HL-60 (cell line): ENCODE data around the gene IGFBP2.

ENCODE experiments used
- CTCF ChIP-seq: IDR thresholded peaks from one replicate; pipeline ENCODE4 v1.5.1; 2011; ENCODE audit warnings: low read length, control low read depth, inconsistent platforms; ENCODE audit not compliant: insufficient read depth
- POLR2AphosphoS5 ChIP-seq: IDR thresholded peaks from 2 replicates; pipeline ENCODE4 v1.6.1; 2012; ENCODE audit warnings: low read depth
- TF ChIP-seq, protein P1 (sequence below): IDR thresholded peaks from 2 replicates; pipeline ENCODE4 v1.6.1; 2012; ENCODE audit warnings: low read depth; ENCODE audit not compliant: insufficient replicate concordance

- TF ChIP-seq CTCF = no peak
- no peak for TF ChIP-seq POLR2AphosphoS5
- TF ChIP-seq, protein P1, sequence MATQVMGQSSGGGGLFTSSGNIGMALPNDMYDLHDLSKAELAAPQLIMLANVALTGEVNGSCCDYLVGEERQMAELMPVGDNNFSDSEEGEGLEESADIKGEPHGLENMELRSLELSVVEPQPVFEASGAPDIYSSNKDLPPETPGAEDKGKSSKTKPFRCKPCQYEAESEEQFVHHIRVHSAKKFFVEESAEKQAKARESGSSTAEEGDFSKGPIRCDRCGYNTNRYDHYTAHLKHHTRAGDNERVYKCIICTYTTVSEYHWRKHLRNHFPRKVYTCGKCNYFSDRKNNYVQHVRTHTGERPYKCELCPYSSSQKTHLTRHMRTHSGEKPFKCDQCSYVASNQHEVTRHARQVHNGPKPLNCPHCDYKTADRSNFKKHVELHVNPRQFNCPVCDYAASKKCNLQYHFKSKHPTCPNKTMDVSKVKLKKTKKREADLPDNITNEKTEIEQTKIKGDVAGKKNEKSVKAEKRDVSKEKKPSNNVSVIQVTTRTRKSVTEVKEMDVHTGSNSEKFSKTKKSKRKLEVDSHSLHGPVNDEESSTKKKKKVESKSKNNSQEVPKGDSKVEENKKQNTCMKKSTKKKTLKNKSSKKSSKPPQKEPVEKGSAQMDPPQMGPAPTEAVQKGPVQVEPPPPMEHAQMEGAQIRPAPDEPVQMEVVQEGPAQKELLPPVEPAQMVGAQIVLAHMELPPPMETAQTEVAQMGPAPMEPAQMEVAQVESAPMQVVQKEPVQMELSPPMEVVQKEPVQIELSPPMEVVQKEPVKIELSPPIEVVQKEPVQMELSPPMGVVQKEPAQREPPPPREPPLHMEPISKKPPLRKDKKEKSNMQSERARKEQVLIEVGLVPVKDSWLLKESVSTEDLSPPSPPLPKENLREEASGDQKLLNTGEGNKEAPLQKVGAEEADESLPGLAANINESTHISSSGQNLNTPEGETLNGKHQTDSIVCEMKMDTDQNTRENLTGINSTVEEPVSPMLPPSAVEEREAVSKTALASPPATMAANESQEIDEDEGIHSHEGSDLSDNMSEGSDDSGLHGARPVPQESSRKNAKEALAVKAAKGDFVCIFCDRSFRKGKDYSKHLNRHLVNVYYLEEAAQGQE = no peak
These were observed 57.2 kb downstream of the IGFBP2 start for GRCh38 chr2:216690456-216690852.
